ENCODE data around the gene NDUFS8. TPM values are rescaled to one million over a fixed set of nuclear protein-coding genes. Genes with fewer than 3 reads are reported as not detected.

Gene NDUFS8
- total RNA-seq, 1 donor from 2014 or later, result 123 TPM

DNA sequence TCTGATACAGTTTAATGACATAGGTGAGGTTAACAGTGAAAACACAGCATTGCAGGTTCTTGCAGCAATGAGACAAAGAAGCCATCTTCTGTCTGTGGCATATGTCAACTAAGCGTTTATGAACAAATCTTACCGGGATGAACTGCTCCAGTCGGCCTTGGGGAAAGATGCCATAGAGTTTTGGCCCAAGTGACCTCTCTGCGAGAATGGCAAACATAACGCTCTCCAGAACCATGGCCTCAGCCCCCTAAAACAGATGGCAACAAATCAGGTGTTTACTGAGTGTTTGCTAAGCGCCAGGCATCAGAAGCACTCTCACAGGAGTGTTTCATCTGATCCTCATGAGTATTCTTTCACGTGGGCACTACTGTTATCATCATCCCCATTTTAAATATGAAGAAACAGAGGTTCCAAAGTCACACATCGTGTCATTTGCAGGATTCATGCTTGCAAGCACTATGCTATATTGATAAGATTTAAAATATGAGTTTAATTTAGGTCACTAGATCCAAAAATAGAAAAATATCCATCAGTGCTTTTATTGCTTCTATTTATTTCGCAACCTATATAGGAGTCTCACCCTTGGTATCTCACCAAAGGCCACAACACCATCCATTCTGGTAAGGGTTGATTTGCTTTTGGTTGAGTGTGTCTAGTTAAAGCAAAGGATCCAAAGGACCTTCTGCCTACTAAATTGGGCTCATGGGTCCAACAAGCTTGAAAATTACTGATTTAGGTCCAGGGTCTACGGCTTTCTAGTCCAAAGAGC, 44.3 kb downstream of the NDUFS8 start:
- intact Hi-C loops (cut with micrococcal nuclease), result no loop called here

DNA sequence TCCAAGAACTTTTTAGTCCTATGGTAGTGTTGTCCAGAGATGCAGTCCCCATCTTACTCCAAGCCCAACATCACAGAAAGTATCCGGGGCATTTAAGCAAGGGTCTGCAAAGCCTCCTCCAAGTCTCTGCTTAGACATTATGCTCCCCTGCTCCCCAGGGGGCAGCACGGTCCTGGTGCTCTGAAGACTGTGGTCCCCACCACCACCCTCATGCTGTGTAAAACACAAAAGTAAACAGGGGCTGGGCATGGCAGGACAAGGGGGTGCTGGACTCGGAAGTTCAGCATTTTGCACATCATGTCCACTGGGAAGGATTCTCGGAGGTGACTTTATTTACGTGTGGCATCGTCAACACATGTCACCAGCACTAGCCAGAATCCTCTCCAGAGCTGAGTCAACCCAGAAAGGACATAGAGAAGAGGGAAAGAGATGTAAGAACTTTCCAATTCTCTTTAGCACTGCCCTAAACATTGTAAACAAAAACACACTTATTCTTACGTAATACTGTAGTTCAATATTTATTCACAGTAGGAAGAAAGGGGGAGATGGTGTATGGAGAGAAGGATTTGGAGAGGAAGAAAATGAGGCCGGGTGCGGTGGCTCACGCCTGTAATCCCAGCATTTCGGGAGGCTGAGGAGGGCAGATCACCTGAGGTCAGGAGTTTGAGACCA, 46.0 kb downstream of the NDUFS8 start:
- intact Hi-C loops (cut with micrococcal nuclease), result no loop called here

DNA sequence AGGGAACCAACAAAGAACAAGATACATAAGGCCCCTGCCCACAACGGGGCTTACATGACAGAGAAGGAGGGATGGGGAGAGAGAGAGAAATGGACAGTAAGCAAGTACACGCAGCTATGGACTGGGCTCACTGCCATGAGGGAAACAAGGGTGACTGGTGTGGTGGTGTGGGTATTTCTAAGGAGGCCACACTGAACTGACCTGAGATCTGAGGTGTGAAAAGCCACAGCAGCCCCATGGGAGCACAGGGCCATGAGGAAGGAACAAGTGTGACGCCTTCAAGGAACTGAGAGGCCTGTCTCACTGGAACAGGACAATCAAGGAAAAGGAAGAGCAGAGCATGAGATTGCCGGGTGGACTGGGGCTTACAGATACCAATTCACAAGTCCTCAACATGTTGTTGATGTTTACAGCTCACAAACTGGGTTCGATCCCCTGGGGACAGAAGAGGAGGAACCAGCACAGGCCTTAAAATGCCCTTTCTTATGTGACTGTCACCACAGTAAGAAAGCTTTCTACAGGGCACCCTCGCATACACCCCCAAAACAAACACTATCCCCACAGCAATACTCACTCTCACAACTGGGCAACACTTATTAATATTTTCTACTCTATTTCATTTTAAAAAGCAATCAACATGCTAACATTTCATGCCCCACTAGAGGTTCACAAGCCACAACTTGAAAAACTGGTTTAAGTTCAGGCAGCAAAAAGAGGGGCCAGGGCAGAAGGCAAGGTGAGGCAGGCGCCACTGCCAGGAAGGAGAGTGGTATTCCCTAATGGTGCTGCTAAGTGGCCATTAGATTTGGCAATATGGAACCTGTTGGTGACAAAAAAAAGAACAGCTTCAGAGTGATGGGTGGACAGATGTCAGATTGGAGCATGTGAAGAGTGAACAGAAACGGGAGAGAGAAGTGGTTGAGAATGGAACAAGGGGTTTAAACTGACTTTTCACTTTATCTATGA, 47.4 kb downstream of the NDUFS8 start:
- intact Hi-C loops (cut with micrococcal nuclease), result no loop called here

DNA sequence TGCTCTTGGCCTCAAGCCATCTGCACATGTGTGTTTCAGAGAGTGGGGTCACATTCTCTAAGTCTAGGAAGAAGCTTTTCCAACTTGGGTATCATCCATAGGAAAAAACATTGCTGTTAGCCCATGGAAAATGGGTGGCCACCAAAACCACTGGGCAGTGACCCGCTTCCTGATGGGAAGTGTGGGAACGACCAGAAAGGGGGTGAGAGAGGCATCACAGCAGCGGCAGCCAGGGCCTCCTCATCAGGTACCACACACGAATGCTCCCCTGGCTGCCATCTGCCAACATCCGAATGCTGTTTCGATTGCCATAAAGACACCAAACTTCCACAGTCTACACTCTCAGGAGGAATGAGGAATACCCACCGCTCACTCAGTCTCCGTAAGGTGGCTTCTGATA, 50.4 kb downstream of the NDUFS8 start:
- intact Hi-C loops (cut with micrococcal nuclease), result no loop called here

DNA sequence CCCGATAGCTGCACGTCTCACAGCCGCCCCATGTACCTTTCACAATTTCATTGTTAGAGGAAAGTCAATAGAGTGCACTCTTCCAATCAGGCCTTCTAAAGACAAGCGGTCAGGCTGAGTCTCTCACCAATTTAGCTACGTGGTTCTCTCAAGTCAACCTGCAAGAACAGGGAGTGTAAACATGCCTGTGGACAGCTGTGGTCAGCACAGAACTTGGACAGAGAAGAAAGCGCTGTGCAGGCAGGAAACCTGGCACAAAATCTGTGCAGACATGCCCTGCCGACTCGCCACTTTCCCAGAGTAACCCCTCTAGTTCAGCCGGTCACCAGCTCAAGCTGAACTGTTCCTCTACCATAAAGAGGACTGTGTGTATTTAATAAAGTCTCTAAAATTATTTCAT, 51.2 kb downstream of the NDUFS8 start:
- intact Hi-C loops (cut with micrococcal nuclease), result no loop called here

DNA sequence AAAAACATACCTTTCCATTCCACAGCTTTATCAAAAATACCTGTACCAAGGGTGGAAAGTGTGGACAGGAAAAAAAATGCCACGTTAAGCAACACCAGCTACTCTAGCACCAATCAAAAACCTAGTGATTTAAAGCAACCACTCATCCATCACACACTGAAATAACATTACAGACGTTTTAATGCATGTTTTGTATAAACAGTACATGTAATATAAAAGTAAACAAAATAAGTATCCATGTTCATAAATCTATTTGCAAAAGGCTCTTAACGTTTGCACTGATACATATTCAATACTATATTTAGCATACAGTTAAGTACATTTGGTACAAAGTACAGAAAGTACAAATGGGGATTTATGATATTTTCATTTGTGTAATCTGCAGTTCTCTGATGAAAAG, 52.0 kb downstream of the NDUFS8 start:
- intact Hi-C loops (cut with micrococcal nuclease), result no loop called here

DNA sequence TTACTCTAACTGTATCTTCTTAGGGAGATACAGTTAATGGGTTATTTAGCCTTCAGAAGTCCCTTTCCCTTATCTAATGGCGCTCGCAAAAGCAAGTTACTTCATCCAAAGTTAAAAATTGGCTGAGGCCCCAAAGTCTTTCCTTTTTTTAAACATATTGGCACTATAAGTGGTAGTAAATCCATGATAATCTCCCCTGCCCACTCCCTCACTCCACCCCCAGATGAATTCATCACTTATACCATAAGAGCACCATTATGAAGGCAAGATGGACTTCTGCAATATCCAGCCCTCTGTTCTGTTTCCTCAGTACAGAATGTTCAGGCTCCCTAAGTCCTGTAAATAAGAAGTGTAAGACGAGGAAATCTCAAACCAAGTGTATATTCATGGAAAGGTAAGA, 53.0 kb downstream of the NDUFS8 start:
- intact Hi-C loops (cut with micrococcal nuclease), result no loop called here

Other genes starting within 250 kb of the NDUFS8 start
- 14.7 and 15.8 TPM in 2 replicates for gene UNC93B1, start 26.6 kb upstream of the NDUFS8 start, total RNA-seq
- not detected in 2 replicates for gene ALDH3B1, start 20.4 kb upstream of the NDUFS8 start, total RNA-seq
- 230 and 235 TPM in 2 replicates for gene TCIRG1, start 8.3 kb downstream of the NDUFS8 start, total RNA-seq
- gene CHKA, start 90.7 kb downstream of the NDUFS8 start, total RNA-seq, result 10.7 and 12.7 TPM in 2 replicates
- gene KMT5B, start 182.6 kb downstream of the NDUFS8 start, total RNA-seq, result 26.1 and 31.5 TPM in 2 replicates
- 23.0 and 25.7 TPM in 2 replicates for gene C11orf24, start 241.3 kb downstream of the NDUFS8 start, total RNA-seq